Small intestine (tissue), 16 donors: ENCODE results near the gene POLDIP3. TPM values are rescaled to one million over a fixed set of nuclear protein-coding genes. Genes with fewer than 3 reads are reported as not detected.

Experiments used
- DNase-seq, 2 donors: peaks; one replicate each; pipeline versions ENCODE4 v3.0.0 to v3.0.0-alpha.2; 2013
- FAIRE-seq: peaks from 2 replicates; lab custom pipeline; 2012; peaks lifted over from hg19 to GRCh38; lab: Jason Lieb, UNC
- H3K27ac ChIP-seq, 3 donors: one replicate each; pipeline ENCODE4 v1.5.1; 2013; ENCODE audit warnings: low read length in 2 of 3, mild to moderate bottlenecking in 2 of 3, control low read depth in 1 of 3, inconsistent platforms in 1 of 3, low read depth in 1 of 3, moderate library complexity in 1 of 3
- H3K27me3 ChIP-seq, 3 donors: one replicate each; pipeline ENCODE4 v1.6.1; 2013; ENCODE audit warnings: low read length in 3 of 3, inconsistent platforms in 1 of 3; ENCODE audit not compliant: control insufficient read depth in 3 of 3, insufficient read depth in 3 of 3
- H3K36me3 ChIP-seq, 3 donors: one replicate each; pipeline ENCODE4 v1.6.1; 2013; ENCODE audit warnings: low read length in 3 of 3, inconsistent platforms in 1 of 3, low read depth in 1 of 3, mild to moderate bottlenecking in 1 of 3, moderate library complexity in 1 of 3; ENCODE audit not compliant: control insufficient read depth in 3 of 3, insufficient read depth in 2 of 3
- H3K4me1 ChIP-seq, 3 donors: one replicate each; pipeline ENCODE4 v1.6.1; 2013; ENCODE audit warnings: low read length in 2 of 3, inconsistent platforms in 1 of 3, low read depth in 1 of 3, mild to moderate bottlenecking in 1 of 3, moderate library complexity in 1 of 3; ENCODE audit not compliant: control insufficient read depth in 3 of 3, insufficient read depth in 2 of 3
- H3K4me3 ChIP-seq, 3 donors: one replicate each; pipeline ENCODE4 v1.5.1; 2013; ENCODE audit warnings: low read length in 3 of 3, control low read depth in 1 of 3, inconsistent platforms in 1 of 3, low read depth in 1 of 3, mild to moderate bottlenecking in 1 of 3, moderate library complexity in 1 of 3
- H3K9me3 ChIP-seq, 2 donors: one replicate each; pipeline ENCODE4 v1.6.1; 2013; ENCODE audit warnings: low read depth in 1 of 2, low read length in 1 of 2; ENCODE audit not compliant: control insufficient read depth in 2 of 2, insufficient read depth in 1 of 2
- WGBS, 3 donors: extraction: QIAGEN DNeasy Blood & Tissue Kit; methylation state at CpG; one replicate each; pipeline ENCODE4 v1.1.7; 2013; 5-methylcytosine and 5-hydroxymethylcytosine counted together
- long read RNA-seq, 10 donors: transcript quantifications; one replicate each; lab custom pipeline, GENCODE V29; 2026
- polyA plus RNA-seq, 4 donors: library from polyadenylated mRNA; stranded (reverse) in 3 of 4; unstranded in 1 of 4; fragments of 200-250 nt in 3 of 4; fragments of 120-200 nt in 1 of 4; gene quantifications; one replicate each; pipeline versions ENCODE4 v1.2.1 to v1.2.3, GENCODE V29; 2013
- donor health status: healthy with polysubstance abuse.
- donor health status: control.
- donor health status: control.
- donor health status: Bipolar disorder and iron deficiency.
- donor health status: healthy.

POLDIP3 gene, protein sequence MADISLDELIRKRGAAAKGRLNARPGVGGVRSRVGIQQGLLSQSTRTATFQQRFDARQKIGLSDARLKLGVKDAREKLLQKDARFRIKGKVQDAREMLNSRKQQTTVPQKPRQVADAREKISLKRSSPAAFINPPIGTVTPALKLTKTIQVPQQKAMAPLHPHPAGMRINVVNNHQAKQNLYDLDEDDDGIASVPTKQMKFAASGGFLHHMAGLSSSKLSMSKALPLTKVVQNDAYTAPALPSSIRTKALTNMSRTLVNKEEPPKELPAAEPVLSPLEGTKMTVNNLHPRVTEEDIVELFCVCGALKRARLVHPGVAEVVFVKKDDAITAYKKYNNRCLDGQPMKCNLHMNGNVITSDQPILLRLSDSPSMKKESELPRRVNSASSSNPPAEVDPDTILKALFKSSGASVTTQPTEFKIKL
- polyA plus RNA-seq, result 10 to 100 TPM; 23.5 to 58.6 (median 32.4) TPM
- long read RNA-seq, donor 1, transcript POLDIP3-203 (8 exons, 3,323 nt), result minor isoform, 6 of 45 reads
- long read RNA-seq, donor 1, transcript POLDIP3-201 (9 exons, 3,441 nt), result major isoform, 29 of 45 reads
- long read RNA-seq, donor 1, partial matches to known transcripts, result 10 of 45 reads
- long read RNA-seq, donor 1, other reads (novel, unspliced or antisense), result 0 of 45 reads
- long read RNA-seq, donor 2, partial matches to known transcripts, result 0 of 4 reads
- long read RNA-seq, donor 2, other reads (novel, unspliced or antisense), result 0 of 4 reads
- long read RNA-seq, donor 3, transcript POLDIP3-201 (9 exons, 3,441 nt), result major isoform, 6 of 6 reads
- long read RNA-seq, donor 3, partial matches to known transcripts, result 0 of 6 reads
- long read RNA-seq, donor 3, other reads (novel, unspliced or antisense), result 0 of 6 reads
- long read RNA-seq, donor 4, result 0 reads
- long read RNA-seq, donor 5, result 0 reads
- long read RNA-seq, donor 6, transcript POLDIP3-201 (9 exons, 3,441 nt), result major isoform, 10 of 12 reads
- long read RNA-seq, donor 6, partial matches to known transcripts, result 0 of 12 reads
- long read RNA-seq, donor 6, other reads (novel, unspliced or antisense), result 0 of 12 reads
- long read RNA-seq, donor 7, transcript POLDIP3-203 (8 exons, 3,323 nt), result minor isoform, 7 of 28 reads
- long read RNA-seq, donor 7, transcript POLDIP3-201 (9 exons, 3,441 nt), result major isoform, 21 of 28 reads
- long read RNA-seq, donor 7, partial matches to known transcripts, result 0 of 28 reads
- long read RNA-seq, donor 7, other reads (novel, unspliced or antisense), result 0 of 28 reads
- long read RNA-seq, donor 8, partial matches to known transcripts, result 0 of 1 reads
- long read RNA-seq, donor 8, other reads (novel, unspliced or antisense), result 0 of 1 reads
- long read RNA-seq, donor 9, partial matches to known transcripts, result 0 of 4 reads
- long read RNA-seq, donor 9, other reads (novel, unspliced or antisense), result 0 of 4 reads
- long read RNA-seq, donor 10, transcript POLDIP3-201 (9 exons, 3,441 nt), result major isoform, 19 of 26 reads
- long read RNA-seq, donor 10, partial matches to known transcripts, result 5 of 26 reads
- long read RNA-seq, donor 10, other reads (novel, unspliced or antisense), result 0 of 26 reads

- H3K4me3 ChIP-seq, result peak within 1 kb of the TSS; percentile 80 to 90 (median 85)
Measured at GRCh38 chr22:42614312-42615091, at the start of gene POLDIP3. Gene POLDIP3 (minus strand): TSS chr22:42614883. CDS start chr22:42614857, 26 bp downstream.

DNA sequence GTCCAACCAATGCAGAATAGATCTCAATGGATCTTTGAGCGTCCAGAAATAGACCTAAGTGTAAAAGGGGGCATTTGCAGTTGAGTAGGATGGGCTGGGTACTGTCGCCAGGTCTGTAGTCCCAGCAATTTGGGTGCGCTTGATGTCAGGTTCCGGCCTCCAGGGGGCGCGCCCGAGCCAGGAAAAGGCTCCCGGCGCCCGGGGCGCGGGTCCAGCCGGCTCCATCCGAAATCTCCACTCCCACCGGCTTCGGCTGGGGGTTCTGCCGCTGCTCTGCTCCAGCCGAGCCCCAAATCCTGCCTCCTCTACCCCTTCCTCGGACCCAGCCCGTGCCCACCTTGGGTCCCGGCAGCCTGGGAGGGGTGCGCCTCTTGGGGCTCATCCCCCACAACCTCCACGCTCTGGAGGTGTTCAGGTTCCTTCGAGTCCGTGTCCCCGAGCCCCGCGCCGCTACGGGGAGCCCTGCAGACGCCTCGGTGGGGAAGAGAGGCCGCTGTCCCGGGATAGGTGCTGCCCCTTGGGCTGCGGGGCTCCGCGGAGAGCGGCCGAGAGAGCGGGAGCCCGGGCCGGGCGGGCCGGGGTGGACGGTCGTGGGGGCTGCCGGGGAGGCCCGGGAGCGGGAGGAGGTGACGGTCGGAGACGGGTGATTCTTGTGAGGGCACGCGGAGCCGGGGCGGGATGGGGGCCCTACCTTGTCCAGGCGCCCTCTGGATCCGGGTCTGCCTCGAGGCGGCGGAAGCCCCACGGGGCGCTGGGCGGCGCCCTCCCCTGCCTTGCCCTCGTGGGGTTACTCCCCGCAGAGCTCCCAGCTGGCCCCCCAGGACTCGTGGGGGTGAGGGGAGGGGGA lies 47.5 kb upstream of the POLDIP3 start:
- 2 to 4% (median 3%) methylated on average over 32 to 68 of the region's 68 CpGs for WGBS, 3 donors
- peaks cover 0 to 4% (median 0%) of the 10 kb centered on the region in 3 donors for H3K27me3 ChIP-seq
- no peak overlapping the region for H3K27ac ChIP-seq
- DNase-seq (peak; percentile 60 to 86), FAIRE-seq (no peak)
- H3K36me3 ChIP-seq, result no peaks in the 10 kb centered on the region
- peaks cover 0 to 3% (median 0%) of the 10 kb centered on the region in 3 donors for H3K4me1 ChIP-seq
- H3K9me3 ChIP-seq, result no peaks in the 10 kb centered on the region
- H3K4me3 ChIP-seq, result peak overlapping the region; percentile 9 to 66 (median 43)

More at GRCh38 chr22:42614312-42615091, at the start of gene POLDIP3:
- Histone ChIP-seq H3K27me3 (no peaks in the 10 kb centered on the region), H3K36me3 (peaks cover 0 to 34% (median 4%) of the 10 kb centered on the region in 3 donors), H3K9me3 (no peaks in the 10 kb centered on the region), H3K27ac (peak within 1 kb of the TSS; percentile 90 to 96 (median 93)), H3K4me1 (peaks cover 2 to 28% (median 13%) of the 10 kb centered on the region in 3 donors)
- FAIRE-seq (no peak), DNase-seq (peak; percentile 98 to 100)
- 0 to 1% (median 0%) methylated on average over 64 to 85 of the region's 85 CpGs for WGBS, 3 donors

DNA sequence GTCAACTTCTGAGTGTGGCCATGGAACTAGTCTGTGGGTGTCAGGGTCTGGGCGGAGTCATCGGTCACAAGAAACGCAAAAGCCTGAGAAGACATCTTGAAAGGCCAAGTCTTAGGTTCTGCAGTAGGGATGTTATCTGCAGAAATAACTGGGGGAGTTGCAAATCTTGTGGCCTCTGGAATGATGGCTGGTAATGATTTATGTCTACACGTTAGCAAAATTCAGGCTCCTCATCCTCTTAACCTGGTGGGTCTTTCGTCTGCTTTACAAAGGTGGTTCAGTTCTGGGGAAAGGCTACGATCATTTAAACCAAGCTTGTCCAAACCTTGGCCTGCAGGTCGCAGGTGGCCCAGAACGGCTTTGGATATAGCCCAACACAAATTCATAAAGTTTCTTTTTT lies 41.9 kb upstream of the POLDIP3 start:
- WGBS, 3 donors, result 87 to 95% (median 92%) methylated on average over 8 of the region's 8 CpGs
- no peaks in the 10 kb centered on the region for H3K27me3 ChIP-seq
- no peak for FAIRE-seq

DNA sequence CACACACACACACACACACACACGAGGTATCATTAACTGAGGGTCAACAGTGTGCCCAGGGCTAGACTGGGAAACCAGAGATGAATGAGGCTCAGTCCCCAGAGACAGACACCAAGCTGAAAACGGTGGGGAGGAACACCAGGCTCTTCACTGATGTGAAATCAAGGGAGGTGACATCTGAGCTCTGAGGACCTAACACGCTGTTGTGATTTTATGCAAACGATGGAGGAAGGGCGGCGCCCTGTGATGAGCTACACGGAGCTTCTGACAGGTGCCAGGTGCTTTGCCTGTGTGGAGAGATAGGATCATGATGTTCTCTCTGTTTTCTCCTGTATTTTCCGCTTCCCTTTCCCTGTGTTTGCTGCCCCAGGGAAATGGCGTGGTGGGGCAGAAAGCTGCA lies 41.0 kb upstream of the POLDIP3 start:
- WGBS, 3 donors, result 52 to 65% (median 63%) methylated on average over 9 of the region's 9 CpGs
- no peak overlapping the region for H3K4me3 ChIP-seq
- no peaks in the 10 kb centered on the region for H3K27me3 ChIP-seq
- FAIRE-seq (no peak), DNase-seq (no peak)
- peaks cover 0 to 10% (median 0%) of the 10 kb centered on the region in 3 donors for H3K4me1 ChIP-seq
- H3K9me3 ChIP-seq, result no peaks in the 10 kb centered on the region
- H3K27ac ChIP-seq, result no peak overlapping the region
- H3K36me3 ChIP-seq, result no peaks in the 10 kb centered on the region

More for the DNA sequence above, 41.9 kb upstream of the POLDIP3 start:
- no peak overlapping the region for H3K4me3 ChIP-seq
- DNase-seq, result no peak
- peaks cover 0 to 10% (median 0%) of the 10 kb centered on the region in 3 donors for H3K4me1 ChIP-seq
- no peaks in the 10 kb centered on the region for H3K9me3 ChIP-seq
- H3K36me3 ChIP-seq, result no peaks in the 10 kb centered on the region
- no peak overlapping the region for H3K27ac ChIP-seq

- FAIRE-seq, result no peak
- Histone ChIP-seq H3K4me3 (no peak overlapping the region), H3K4me1 (peaks cover 0 to 15% (median 0%) of the 10 kb centered on the region in 3 donors), H3K36me3 (no peaks in the 10 kb centered on the region), H3K9me3 (no peaks in the 10 kb centered on the region), H3K27me3 (no peaks in the 10 kb centered on the region), H3K27ac (peak overlapping the region in 1 of 3 donors; percentile 17)
- 60 to 78% (median 69%) methylated on average over 7 of the region's 7 CpGs for WGBS, 3 donors
- DNase-seq, result peak in 1 of 2 donors; percentile 45
Measured at GRCh38 chr22:42654436-42655073, 39.9 kb upstream of the POLDIP3 start.

GRCh38 chr22:42653999-42654398 lies 39.3 kb upstream of the POLDIP3 start:
- FAIRE-seq (no peak), DNase-seq (no peak)
- H3K36me3 ChIP-seq, result no peaks in the 10 kb centered on the region
- H3K27ac ChIP-seq, result no peak overlapping the region
- H3K9me3 ChIP-seq, result no peaks in the 10 kb centered on the region
- H3K4me3 ChIP-seq, result no peak overlapping the region
- no peaks in the 10 kb centered on the region for H3K27me3 ChIP-seq
- H3K4me1 ChIP-seq, result peaks cover 0 to 16% (median 0%) of the 10 kb centered on the region in 3 donors
- 56 to 73% (median 69%) methylated on average over 4 of the region's 4 CpGs for WGBS, 3 donors
